GM19395 (cell line): ENCODE measurements around the gene SMG7.
A peak's percentile ranks its signal among the peaks of the same experiment; 100 is the strongest.

Source experiments
- ATAC-seq: cut with Tn5 transposase; IDR thresholded peaks from one replicate; pipeline ENCODE4 v1.9.1; 2021; ENCODE audit warnings: mild to moderate bottlenecking, moderate library complexity; ENCODE audit not compliant: unreplicated experiment

Gene SMG7

GRCh38 chr1:183585038-183585437 lies 112.7 kb downstream of the SMG7 start:
- no peak for ATAC-seq

- no peak for ATAC-seq
Measured at GRCh38 chr1:183586455-183586854, 114.2 kb downstream of the SMG7 start.

GRCh38 chr1:183586926-183587325 lies 114.6 kb downstream of the SMG7 start:
- no peak for ATAC-seq

- no peak for ATAC-seq
Measured at GRCh38 chr1:183588827-183589226, 116.5 kb downstream of the SMG7 start.

GRCh38 chr1:183589384-183589783 lies 117.1 kb downstream of the SMG7 start:
- no peak for ATAC-seq

- ATAC-seq, result peak; percentile 25
Measured at GRCh38 chr1:183589874-183590243, 117.6 kb downstream of the SMG7 start.

- ATAC-seq, result peak; percentile 87
Measured at GRCh38 chr1:183590244-183591191, 118.2 kb downstream of the SMG7 start, which contains the start of gene NCF2. Gene NCF2, minus strand, starts transcription at chr1:183590459. Its CDS starts 130 bp downstream, at chr1:183590329.

GRCh38 chr1:183592733-183593132 lies 120.4 kb downstream of the SMG7 start:
- ATAC-seq, result no peak

- ATAC-seq, result peak; percentile 58
Measured at GRCh38 chr1:183593356-183593755, 121.1 kb downstream of the SMG7 start.

GRCh38 chr1:183595537-183595936 lies 123.2 kb downstream of the SMG7 start:
- no peak for ATAC-seq

- ATAC-seq, result no peak
Measured at GRCh38 chr1:183596500-183596899, 124.2 kb downstream of the SMG7 start.

GRCh38 chr1:183597656-183598347 lies 125.5 kb downstream of the SMG7 start:
- no peak for ATAC-seq

GRCh38 chr1:183598386-183598785 lies 126.1 kb downstream of the SMG7 start:
- peak; percentile 72 for ATAC-seq

- no peak for ATAC-seq
Measured at GRCh38 chr1:183600136-183600535, 127.8 kb downstream of the SMG7 start.

- ATAC-seq, result no peak
Measured at GRCh38 chr1:183600634-183601033, 128.3 kb downstream of the SMG7 start.

- no peak for ATAC-seq
Measured at GRCh38 chr1:183602510-183602909, 130.2 kb downstream of the SMG7 start.
